ENCODE results near the gene ADD1. TPM values are rescaled to one million over a fixed set of nuclear protein-coding genes. Genes with fewer than 3 reads are reported as not detected.
A peak's percentile ranks its signal among the peaks of the same experiment; 100 is the strongest.

The ADD1 gene
- total and polyA plus RNA-seq, 2 of the 13 experiments (the other 11 are each of a cell fraction or from before 2014, with no cell fraction given): 73.9 to 122 TPM

DNA sequence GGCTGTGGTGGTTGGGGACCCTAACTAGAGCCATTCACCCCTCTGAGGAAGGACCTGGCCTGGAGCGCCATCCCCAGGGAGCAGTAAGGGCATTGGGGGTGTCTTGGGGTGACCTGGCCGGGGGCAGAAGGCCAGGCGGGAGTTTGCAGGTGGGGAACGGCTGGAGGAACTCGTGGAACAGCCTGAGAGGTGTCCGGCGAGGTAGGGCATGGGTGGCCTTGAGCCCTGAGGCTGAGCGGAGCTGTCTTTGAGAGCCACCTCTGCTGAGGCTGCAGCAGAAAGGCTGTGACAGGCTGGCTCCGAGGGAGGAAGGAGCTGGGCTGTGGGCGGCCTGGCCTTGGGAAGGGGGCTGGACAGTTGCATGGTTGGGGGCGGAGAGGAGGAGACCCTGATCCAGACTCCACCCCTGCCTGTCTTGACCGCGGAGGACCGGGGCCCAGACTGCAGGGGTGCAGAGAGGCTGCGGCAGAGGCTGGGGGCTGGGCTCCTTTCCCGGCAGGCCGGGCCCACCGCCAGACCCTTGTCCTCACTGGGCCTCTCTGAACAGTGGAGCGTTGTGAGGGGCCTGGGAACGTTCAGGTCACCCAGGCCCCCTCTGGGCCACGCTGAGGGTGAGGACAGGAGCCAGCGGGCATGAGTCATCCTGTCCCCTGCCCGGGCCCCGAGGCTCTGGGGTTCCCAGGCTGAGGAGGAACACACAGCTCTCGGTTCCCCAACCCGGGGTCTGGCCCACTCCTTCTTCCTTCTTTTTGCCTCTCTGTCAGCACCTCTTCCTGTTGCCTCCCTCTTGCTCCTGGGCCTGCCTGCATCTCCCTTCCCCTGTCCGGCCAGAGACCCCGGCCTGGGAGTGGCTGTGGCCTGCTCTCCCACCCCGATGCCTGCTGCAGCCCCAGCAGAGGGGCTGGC lies 42.7 kb upstream of the ADD1 start:
- intact Hi-C loops (cut with micrococcal nuclease; ENCODE audit: unreplicated experiment): loop anchor here (2.0 to 5.0 kb wide), 2 partner anchors 40 to 61 kb away; no protein-coding TSS in a partner anchor
- in situ Hi-C loops (cut with HindIII; ENCODE audit: extremely low pct_ligation_motif_present, low pct_unique_long_range_greater_than_20kb): loop anchor here (5.0 kb wide), 1 partner anchor 36 kb away; no protein-coding TSS in a partner anchor
- BruUV-seq (replicated peaks): no TSS peak
- H3K9ac ChIP-seq (ENCODE audit: insufficient read depth, low read depth, low read length): peak overlapping the region; percentile 79
- peaks cover 61% of the 10 kb centered on the region for H3K4me1 ChIP-seq (ENCODE audit: insufficient read depth, low read length)
- H3K79me2 ChIP-seq (ENCODE audit: insufficient read depth, low read length): peaks cover 53% of the 10 kb centered on the region
- H3K27ac ChIP-seq (ENCODE audit: extremely low read length, insufficient read depth, low read length): peak overlapping the region; percentile 83
- peaks cover 1 to 11% of the 10 kb centered on the region in 2 experiments; a peak in 3 of 5 replicates for H3K36me3 ChIP-seq (replicated peaks in 1 of 2; ENCODE audit: control insufficient read depth in 1 of 2, insufficient read depth in 2 of 2, low read length in 2 of 2)
- no peak overlapping the region for H2AFZ ChIP-seq (ENCODE audit: low read length)
- WGBS (ENCODE audit: low lambda C conversion rate): 13% methylated on average over 8 of the region's 29 CpGs
- DNase-seq (ENCODE audit: low spot score): peak; percentile 92
- no peaks in the 10 kb centered on the region for H3K27me3 ChIP-seq (ENCODE audit: control insufficient read depth in 1 of 2, insufficient read depth in 2 of 2, low read length in 2 of 2)
- no peaks in the 10 kb centered on the region for H3K9me3 ChIP-seq (ENCODE audit: low read length)
- peak overlapping the region; percentile 95 for H3K4me2 ChIP-seq (ENCODE audit: low read depth, low read length)
- H4K20me1 ChIP-seq (ENCODE audit: insufficient read depth, low read length): no peaks in the 10 kb centered on the region
- peak; percentile 89 for ATAC-seq
- CTCF ChIA-PET (ENCODE audit: low intra/inter-chr PET ratio, low total read pairs): no interaction called here
- POLR2A ChIA-PET: interaction anchor here (0.7 to 2.7 kb wide), 11 partner anchors 9 to 68 kb away, joined by 3 to 65 read pairs (median 4); partner anchors contain the start of genes SH3BP2 and TNIP2
- peak; percentile 63 for FAIRE-seq
- peak overlapping the region; percentile 56 to 79 (median 66) for H3K4me3 ChIP-seq (replicated peaks in 1 of 3; ENCODE audit: insufficient read depth in 1 of 3, low read depth in 2 of 3, low read length in 3 of 3)
- peak; percentile 93; the same call in 1 of the 2 replicates for TF ChIP-seq HNRNPL (IDR thresholded peaks at IDR 0.05; ENCODE audit: low read depth, low read length)
- peak; percentile 89 for TF ChIP-seq POLR2G (IDR thresholded peaks at IDR 0.05; ENCODE audit: low read depth, low read length)
- TF ChIP-seq GATA4 (IDR thresholded peaks at IDR 0.05; ENCODE audit: borderline replicate concordance, low read depth): 0 out of 2 replicates have a peak, but pooled peaks have one; percentile 33
- TF ChIP-seq TEAD3 (CRISPR knock-in tag; optimal IDR thresholded peaks at IDR 0.05; ENCODE audit: borderline replicate concordance): peak; percentile 41
- 0 out of 2 replicates have a peak, but pooled peaks have one; percentile 33 for TF ChIP-seq TOPORS (CRISPR knock-in tag; IDR thresholded peaks at IDR 0.05)
- peak; percentile 66; the same call in 1 of the 2 replicates for TF ChIP-seq DPF2 (CRISPR knock-in tag; IDR thresholded peaks at IDR 0.05; ENCODE audit: borderline replicate concordance, low read depth)
- TF ChIP-seq RFXAP (CRISPR knock-in tag; IDR thresholded peaks at IDR 0.05; ENCODE audit: borderline replicate concordance): 0 out of 2 replicates have a peak, but pooled peaks have one; percentile 15
- TF ChIP-seq, protein P1, sequence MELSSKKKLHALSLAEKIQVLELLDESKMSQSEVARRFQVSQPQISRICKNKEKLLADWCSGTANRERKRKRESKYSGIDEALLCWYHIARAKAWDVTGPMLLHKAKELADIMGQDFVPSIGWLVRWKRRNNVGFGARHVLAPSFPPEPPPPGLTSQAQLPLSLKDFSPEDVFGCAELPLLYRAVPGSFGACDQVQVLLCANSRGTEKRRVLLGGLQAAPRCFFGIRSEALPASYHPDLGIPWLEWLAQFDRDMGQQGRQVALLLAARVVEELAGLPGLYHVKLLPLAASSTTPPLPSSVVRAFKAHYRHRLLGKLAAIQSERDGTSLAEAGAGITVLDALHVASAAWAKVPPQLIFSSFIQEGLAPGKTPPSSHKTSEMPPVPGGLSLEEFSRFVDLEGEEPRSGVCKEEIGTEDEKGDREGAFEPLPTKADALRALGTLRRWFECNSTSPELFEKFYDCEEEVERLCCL (CRISPR knock-in tag; IDR thresholded peaks at IDR 0.05; ENCODE audit: borderline replicate concordance): 0 out of 2 replicates have a peak, but pooled peaks have one; percentile 23
- TF ChIP-seq PHF20 (CRISPR knock-in tag; IDR thresholded peaks at IDR 0.05): peak; percentile 44; the same call in 1 of the 2 replicates
- TF ChIP-seq ZNF12 (CRISPR knock-in tag; IDR thresholded peaks at IDR 0.05): peak; percentile 57; the same call in 1 of the 2 replicates
- no peak for TF ChIP-seq JDP2 (CRISPR knock-in tag; IDR thresholded peaks at IDR 0.05; ENCODE audit: borderline replicate concordance)
- TF ChIP-seq, protein P2, sequence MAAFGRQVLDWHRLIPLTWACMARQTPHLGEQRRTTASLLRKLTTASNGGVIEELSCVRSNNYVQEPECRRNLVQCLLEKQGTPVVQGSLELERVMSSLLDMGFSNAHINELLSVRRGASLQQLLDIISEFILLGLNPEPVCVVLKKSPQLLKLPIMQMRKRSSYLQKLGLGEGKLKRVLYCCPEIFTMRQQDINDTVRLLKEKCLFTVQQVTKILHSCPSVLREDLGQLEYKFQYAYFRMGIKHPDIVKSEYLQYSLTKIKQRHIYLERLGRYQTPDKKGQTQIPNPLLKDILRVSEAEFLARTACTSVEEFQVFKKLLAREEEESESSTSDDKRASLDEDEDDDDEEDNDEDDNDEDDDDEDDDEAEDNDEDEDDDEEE (CRISPR knock-in tag; IDR thresholded peaks at IDR 0.05): 0 out of 2 replicates have a peak, but pooled peaks have one; percentile 63
- peak; percentile 72 for TF ChIP-seq NR2F6 (IDR thresholded peaks at IDR 0.05)
- TF ChIP-seq NR2F6 (CRISPR knock-in tag; IDR thresholded peaks at IDR 0.05): peak; percentile 86
- TF ChIP-seq, protein P3, sequence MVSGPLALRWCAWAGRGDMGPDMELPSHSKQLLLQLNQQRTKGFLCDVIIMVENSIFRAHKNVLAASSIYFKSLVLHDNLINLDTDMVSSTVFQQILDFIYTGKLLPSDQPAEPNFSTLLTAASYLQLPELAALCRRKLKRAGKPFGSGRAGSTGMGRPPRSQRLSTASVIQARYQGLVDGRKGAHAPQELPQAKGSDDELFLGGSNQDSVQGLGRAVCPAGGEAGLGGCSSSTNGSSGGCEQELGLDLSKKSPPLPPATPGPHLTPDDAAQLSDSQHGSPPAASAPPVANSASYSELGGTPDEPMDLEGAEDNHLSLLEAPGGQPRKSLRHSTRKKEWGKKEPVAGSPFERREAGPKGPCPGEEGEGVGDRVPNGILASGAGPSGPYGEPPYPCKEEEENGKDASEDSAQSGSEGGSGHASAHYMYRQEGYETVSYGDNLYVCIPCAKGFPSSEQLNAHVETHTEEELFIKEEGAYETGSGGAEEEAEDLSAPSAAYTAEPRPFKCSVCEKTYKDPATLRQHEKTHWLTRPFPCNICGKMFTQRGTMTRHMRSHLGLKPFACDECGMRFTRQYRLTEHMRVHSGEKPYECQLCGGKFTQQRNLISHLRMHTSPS (CRISPR knock-in tag; IDR thresholded peaks at IDR 0.05; ENCODE audit: low read depth): peak; percentile 84; the same call in 1 of the 2 replicates
- peak; percentile 78 for TF ChIP-seq ZNF543 (CRISPR knock-in tag; IDR thresholded peaks at IDR 0.05)
- no peak; the same call in 1 of the 2 replicates for TF ChIP-seq FOXO1 (CRISPR knock-in tag; IDR thresholded peaks at IDR 0.05)
- TF ChIP-seq ZBTB14 (CRISPR knock-in tag; IDR thresholded peaks at IDR 0.05): 0 out of 2 replicates have a peak, but pooled peaks have one; percentile 28
